H9 (cell line): Measurements from ENCODE around the gene BTBD18. TPM values are rescaled to one million over a fixed set of nuclear protein-coding genes. Genes with fewer than 3 reads are reported as not detected.

ENCODE experiments used
- DNase-seq: peaks from one replicate; pipeline ENCODE4 v3.0.0-alpha.2; 2017
- H2AFZ ChIP-seq: one replicate; pipeline ENCODE4 v1.6.1; 2013; ENCODE audit warnings: mild to moderate bottlenecking, low read length, control low read depth, moderate library complexity
- H2AK5ac ChIP-seq: 2 replicates; pipeline ENCODE4 v1.6.1; 2013; ENCODE audit warnings: low read length, control low read depth, mixed read lengths; ENCODE audit not compliant: insufficient read length
- H2BK120ac ChIP-seq: one replicate; pipeline ENCODE4 v1.6.1; 2013; ENCODE audit warnings: low read depth, mild to moderate bottlenecking, low read length, control low read depth, inconsistent platforms; ENCODE audit not compliant: poor library complexity, severe bottlenecking
- H2BK12ac ChIP-seq: 2 replicates; pipeline ENCODE4 v1.6.1; 2013; ENCODE audit warnings: low read length, control low read depth, mixed read lengths, low read depth; ENCODE audit not compliant: insufficient read length
- H2BK15ac ChIP-seq: 2 replicates; pipeline ENCODE4 v1.6.1; 2013; ENCODE audit warnings: low read depth, low read length, control low read depth
- H2BK20ac ChIP-seq: one replicate; pipeline ENCODE4 v1.6.1; 2013; ENCODE audit warnings: low read depth, mild to moderate bottlenecking, low read length, control low read depth, inconsistent platforms; ENCODE audit not compliant: poor library complexity, severe bottlenecking
- H2BK5ac ChIP-seq: 2 replicates; pipeline ENCODE4 v1.6.1; 2013; ENCODE audit warnings: low read length, control low read depth, mixed read lengths; ENCODE audit not compliant: insufficient read length
- H3K14ac ChIP-seq: 2 replicates; pipeline ENCODE4 v1.6.1; 2013; ENCODE audit warnings: low read length, control low read depth; ENCODE audit not compliant: insufficient read depth
- H3K18ac ChIP-seq: 2 replicates; pipeline ENCODE4 v1.6.1; 2013; ENCODE audit warnings: low read depth, mild to moderate bottlenecking, mixed read lengths, low read length, control low read depth; ENCODE audit not compliant: insufficient read length
- H3K23ac ChIP-seq: 2 replicates; pipeline ENCODE4 v1.6.1; 2013; ENCODE audit warnings: low read length, control low read depth, mixed read lengths, low read depth; ENCODE audit not compliant: insufficient read length
- H3K23me2 ChIP-seq: 2 replicates; pipeline ENCODE4 v1.6.1; 2013; ENCODE audit warnings: low read depth, mild to moderate bottlenecking, mixed read lengths, low read length, control low read depth; ENCODE audit not compliant: insufficient read length, poor library complexity, severe bottlenecking
- H3K27ac ChIP-seq: 2 replicates; pipeline ENCODE4 v1.5.1; 2013; ENCODE audit warnings: low read length, control low read depth, mixed read lengths, low read depth; ENCODE audit not compliant: insufficient read length
- H3K27me3 ChIP-seq: 2 replicates; pipeline ENCODE4 v1.6.1; 2013; ENCODE audit warnings: low read length, control low read depth, inconsistent platforms; ENCODE audit not compliant: insufficient read depth
- H3K4ac ChIP-seq: 2 replicates; pipeline ENCODE4 v1.6.1; 2013; ENCODE audit warnings: low read depth, mild to moderate bottlenecking, control low read depth, inconsistent platforms, low read length, moderate library complexity
- H3K4me1 ChIP-seq: 2 replicates; pipeline ENCODE4 v1.6.1; 2013; ENCODE audit warnings: low read length, control low read depth, inconsistent platforms; ENCODE audit not compliant: insufficient read depth
- H3K4me2 ChIP-seq: 2 replicates; pipeline ENCODE4 v1.6.1; 2013; ENCODE audit warnings: low read length, control low read depth, mixed read lengths; ENCODE audit not compliant: insufficient read length, insufficient read depth
- H3K56ac ChIP-seq: 2 replicates; pipeline ENCODE4 v1.6.1; 2013; ENCODE audit warnings: low read depth, mild to moderate bottlenecking, mixed read lengths, low read length, control low read depth; ENCODE audit not compliant: insufficient read length
- H3K79me1 ChIP-seq: 2 replicates; pipeline ENCODE4 v1.6.1; 2013; ENCODE audit warnings: low read depth, mild to moderate bottlenecking, moderate library complexity, low read length, control low read depth, inconsistent platforms; ENCODE audit not compliant: insufficient read depth, poor library complexity, severe bottlenecking
- H3K79me2 ChIP-seq: 2 replicates; pipeline ENCODE4 v1.6.1; 2013; ENCODE audit warnings: low read length, control low read depth, inconsistent platforms; ENCODE audit not compliant: insufficient read depth
- H3K9ac ChIP-seq: 2 replicates; pipeline ENCODE4 v1.6.1; 2013; ENCODE audit warnings: low read length, control low read depth, mixed read lengths; ENCODE audit not compliant: insufficient read length; ENCODE audit errors: extremely low read depth
- H3K9me3 ChIP-seq: one replicate; pipeline ENCODE4 v1.6.1; 2013; ENCODE audit warnings: low read depth, low read length, inconsistent platforms; ENCODE audit not compliant: control insufficient read depth
- H3T11ph ChIP-seq: one replicate; pipeline ENCODE4 v1.6.1; 2013; ENCODE audit warnings: mild to moderate bottlenecking, low read length, control low read depth, inconsistent platforms
- H4K20me1 ChIP-seq: one replicate; pipeline ENCODE4 v1.6.1; 2013; ENCODE audit not compliant: control insufficient read depth, insufficient read length, insufficient read depth
- H4K5ac ChIP-seq: 2 replicates; pipeline ENCODE4 v1.6.1; 2013; ENCODE audit warnings: low read depth, mild to moderate bottlenecking, mixed read lengths, low read length, control low read depth; ENCODE audit not compliant: insufficient read length
- H4K8ac ChIP-seq: replicated peaks from 2 replicates; pipeline ENCODE4 v1.6.1; 2013; ENCODE audit warnings: low read length, control low read depth, mixed read lengths, low read depth; ENCODE audit not compliant: insufficient read length
- H4K91ac ChIP-seq: 2 replicates; pipeline ENCODE4 v1.6.1; 2013; ENCODE audit warnings: low read depth, mild to moderate bottlenecking, moderate library complexity, mixed read lengths, low read length, control low read depth; ENCODE audit not compliant: insufficient read length
- H3K27ac Mint-ChIP-seq, 3 experiments: 2 replicates in 2 of 3; 3 replicates in 1 of 3; pipeline ENCODE4 v1.8.0; 2020 to 2021; ENCODE audit warnings: mixed read lengths in 3 of 3, mild to moderate bottlenecking in 1 of 3, moderate library complexity in 1 of 3
- H3K27me3 Mint-ChIP-seq: 2 replicates; pipeline ENCODE4 v1.8.0; 2021; ENCODE audit warnings: low read depth, mild to moderate bottlenecking, moderate library complexity, mixed read lengths
- H3K36me3 Mint-ChIP-seq, 3 experiments: 2 replicates in 2 of 3; 3 replicates in 1 of 3; pipeline ENCODE4 v1.8.0; 2020 to 2021; ENCODE audit warnings: low read depth in 3 of 3, mixed read lengths in 3 of 3; ENCODE audit not compliant: insufficient read depth in 1 of 3
- H3K4me1 Mint-ChIP-seq, 2 experiments: 2 replicates each; pipeline ENCODE4 v1.8.0; 2020; ENCODE audit warnings: mixed read lengths in 2 of 2
- H3K4me3 Mint-ChIP-seq, 2 experiments: 2 replicates in 1 of 2; 3 replicates in 1 of 2; pipeline ENCODE4 v1.8.0; 2020 to 2021; ENCODE audit warnings: mild to moderate bottlenecking in 2 of 2, mixed read lengths in 2 of 2, moderate library complexity in 1 of 2
- H3K9me3 Mint-ChIP-seq, 2 experiments: 2 replicates in 1 of 2; 3 replicates in 1 of 2; pipeline ENCODE4 v1.8.0; 2020; ENCODE audit warnings: mild to moderate bottlenecking in 2 of 2, mixed read lengths in 2 of 2, moderate library complexity in 1 of 2
- WGBS: extraction: QIAGEN DNeasy Blood & Tissue Kit; methylation state at CpG from one replicate; pipeline ENCODE4 v1.1.7; 2013; ENCODE audit warnings: missing lambda C conversion rate, low lambda C conversion rate, mixed read lengths; ENCODE audit not compliant: insufficient read length; ENCODE audit errors: extremely low coverage; 5-methylcytosine and 5-hydroxymethylcytosine counted together
- total RNA-seq: library from RNA; stranded (reverse); gene quantifications from 2 replicates; pipeline ENCODE4 v1.2.1, GENCODE V29; 2021
- TF ChIP-seq, protein P1 (sequence below): fragments of 200-600 bp; sonication (generic); conservative IDR thresholded peaks from 3 replicates; pipeline ENCODE4 v1.8.0; 2021; ENCODE audit warnings: antibody characterized with exemption, mild to moderate bottlenecking

Gene BTBD18
- total RNA-seq, 1 experiment from 2014 or later: not detected

DNA sequence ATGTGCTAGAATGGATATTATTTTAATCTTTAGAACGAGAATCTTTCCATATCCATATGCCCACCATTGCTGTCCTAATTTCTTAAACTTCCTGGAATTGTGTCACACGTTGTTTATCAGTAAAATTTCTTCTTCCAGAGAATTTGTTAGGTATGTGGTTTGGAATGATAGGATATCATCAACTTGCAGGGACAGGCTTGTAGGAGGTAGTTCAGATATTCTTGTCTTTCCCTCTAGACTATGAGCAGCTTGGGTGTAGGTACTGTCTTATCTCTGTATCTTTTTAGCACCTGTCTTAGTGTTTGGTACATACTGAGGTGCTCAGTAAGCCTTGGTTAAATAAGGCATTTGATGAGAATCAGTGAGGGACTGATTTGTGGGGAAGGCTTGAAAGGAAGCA is 13.4 kb upstream of the BTBD18 start:
- Histone ChIP-seq H3K79me1 (peaks cover 3% of the 10 kb centered on the region), H2BK120ac (no peak overlapping the region), H3K9ac (no peak overlapping the region), H3K56ac (no peak overlapping the region), H4K20me1 (no peaks in the 10 kb centered on the region), H2AK5ac (no peak overlapping the region), H4K8ac (no peak overlapping the region), H3K4me2 (no peak overlapping the region), H3T11ph (no peak overlapping the region), H3K4me1 (no peaks in the 10 kb centered on the region; the same call in 1 of the 2 replicates), H3K79me2 (peaks cover 54% of the 10 kb centered on the region), H3K18ac (no peak overlapping the region), H4K5ac (no peak overlapping the region), H2BK12ac (no peak overlapping the region), H3K23ac (no peak overlapping the region), H2BK5ac (no peak overlapping the region), H3K9me3 (no peaks in the 10 kb centered on the region), H3K27ac (no peak overlapping the region), H3K27me3 (no peaks in the 10 kb centered on the region), H2AFZ (no peak overlapping the region), H3K4ac (no peak overlapping the region), H3K23me2 (peaks cover 7% of the 10 kb centered on the region), H3K14ac (no peak overlapping the region), H2BK20ac (no peak overlapping the region), H4K91ac (no peak overlapping the region), H2BK15ac (no peak overlapping the region)
- DNase-seq: no peak
- no peaks in the 10 kb centered on the region for H3K27me3 Mint-ChIP-seq
- TF ChIP-seq, protein P1, sequence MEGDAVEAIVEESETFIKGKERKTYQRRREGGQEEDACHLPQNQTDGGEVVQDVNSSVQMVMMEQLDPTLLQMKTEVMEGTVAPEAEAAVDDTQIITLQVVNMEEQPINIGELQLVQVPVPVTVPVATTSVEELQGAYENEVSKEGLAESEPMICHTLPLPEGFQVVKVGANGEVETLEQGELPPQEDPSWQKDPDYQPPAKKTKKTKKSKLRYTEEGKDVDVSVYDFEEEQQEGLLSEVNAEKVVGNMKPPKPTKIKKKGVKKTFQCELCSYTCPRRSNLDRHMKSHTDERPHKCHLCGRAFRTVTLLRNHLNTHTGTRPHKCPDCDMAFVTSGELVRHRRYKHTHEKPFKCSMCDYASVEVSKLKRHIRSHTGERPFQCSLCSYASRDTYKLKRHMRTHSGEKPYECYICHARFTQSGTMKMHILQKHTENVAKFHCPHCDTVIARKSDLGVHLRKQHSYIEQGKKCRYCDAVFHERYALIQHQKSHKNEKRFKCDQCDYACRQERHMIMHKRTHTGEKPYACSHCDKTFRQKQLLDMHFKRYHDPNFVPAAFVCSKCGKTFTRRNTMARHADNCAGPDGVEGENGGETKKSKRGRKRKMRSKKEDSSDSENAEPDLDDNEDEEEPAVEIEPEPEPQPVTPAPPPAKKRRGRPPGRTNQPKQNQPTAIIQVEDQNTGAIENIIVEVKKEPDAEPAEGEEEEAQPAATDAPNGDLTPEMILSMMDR: no peak
- H3K9me3 Mint-ChIP-seq: 0 out of 5 replicates have a peak, but pooled peaks cover 0 to 3% of the 10 kb centered on the region in 2 experiments
- H3K4me3 Mint-ChIP-seq: peak overlapping the region; percentile 93 to 96; a peak in 4 of 5 replicates
- peaks cover 8 to 35% (median 24%) of the 10 kb centered on the region in 3 experiments; a peak in 6 of 7 replicates for H3K36me3 Mint-ChIP-seq
- WGBS: no CpG with 5 or more reads among the region's 2 CpGs
- peaks cover 44 to 46% of the 10 kb centered on the region in 2 experiments for H3K4me1 Mint-ChIP-seq
- H3K27ac Mint-ChIP-seq: no peak overlapping the region
